Left ventricle myocardium inferior (tissue), 1 donor: ENCODE measurements around the gene SLC49A3. TPM values are rescaled to one million over a fixed set of nuclear protein-coding genes. Genes with fewer than 3 reads are reported as not detected.
"Not testable (repeated sequence)": the region's sequence is repeated elsewhere in the genome, so short reads cannot be mapped to it uniquely, and the experiment has no call there.

Experiments
- DNase-seq: peaks from one replicate; pipeline ENCODE4 v3.0.0-alpha.2; 2020
- H3K27ac ChIP-seq: fragments of 200-600 bp; replicated peaks from 2 replicates; pipeline ENCODE4 v1.8.0; 2021
- H3K27me3 ChIP-seq: fragments of 200-600 bp; 2 replicates; pipeline ENCODE4 v1.8.0; 2021; ENCODE audit warnings: low read depth
- H3K36me3 ChIP-seq: fragments of 200-600 bp; 2 replicates; pipeline ENCODE4 v1.8.0; 2021
- H3K4me1 ChIP-seq: fragments of 200-600 bp; 2 replicates; pipeline ENCODE4 v1.8.0; 2021
- H3K4me3 ChIP-seq: fragments of 200-600 bp; 2 replicates; pipeline ENCODE4 v1.8.0; 2021; ENCODE audit warnings: mild to moderate bottlenecking, moderate library complexity
- H3K9me3 ChIP-seq: fragments of 200-600 bp; replicated peaks from 2 replicates; pipeline ENCODE4 v1.8.0; 2021
- CTCF ChIP-seq: fragments of 200-600 bp; IDR thresholded peaks from 2 replicates; pipeline ENCODE4 v1.8.0; 2021; ENCODE audit warnings: antibody characterized with exemption, mild to moderate bottlenecking, borderline replicate concordance
- intact Hi-C: fragments of 100-400 bp; cut with micrococcal nuclease; formaldehyde crosslinking; loops from one replicate; pipeline ENCODE4 v1.11.0; 2022
- total RNA-seq: library from RNA; stranded (reverse); fragmentation: NEBNext Ultra II Directional; extraction: Animal tissue kit (Norgen Biotek cat#: 25700); gene quantifications from one replicate; pipeline ENCODE4 v1.2.1, GENCODE V29; 2021
- donor health status: DM: no; HTN: yes; CAD: no; lungs with severe emphysema.

SLC49A3 gene
- total RNA-seq, 1 donor from 2014 or later, result 12.0 TPM

- no peak for TF ChIP-seq CTCF
- intact Hi-C loops, result no loop called here
- no peak overlapping the region for H3K27ac ChIP-seq
- no peak overlapping the region for H3K4me3 ChIP-seq
- no peak for DNase-seq
- H3K36me3 ChIP-seq, result no peaks in the 10 kb centered on the region
- no peaks in the 10 kb centered on the region for H3K4me1 ChIP-seq
- H3K9me3 ChIP-seq, result peaks cover 12% of the 10 kb centered on the region
- peaks cover 71% of the 10 kb centered on the region for H3K27me3 ChIP-seq
Measured at GRCh38 chr4:636628-637159, 52.3 kb downstream of the SLC49A3 start.

- TF ChIP-seq CTCF, result no peak
- intact Hi-C loops, result no loop called here
- Histone ChIP-seq H3K9me3 (peaks cover 12% of the 10 kb centered on the region), H3K27me3 (peaks cover 67% of the 10 kb centered on the region), H3K4me1 (no peaks in the 10 kb centered on the region), H3K27ac (no peak overlapping the region), H3K4me3 (no peak overlapping the region), H3K36me3 (no peaks in the 10 kb centered on the region)
- no peak for DNase-seq
Measured at GRCh38 chr4:635851-636627, 52.9 kb downstream of the SLC49A3 start.

- H3K4me3 ChIP-seq, H3K36me3 ChIP-seq, intact Hi-C loops, H3K4me1 ChIP-seq, DNase-seq, H3K27ac ChIP-seq: not testable (repeated sequence)
- H3K27me3 ChIP-seq, result peaks cover 63% of the 10 kb centered on the region
- H3K9me3 ChIP-seq, result peaks cover 12% of the 10 kb centered on the region
Measured at GRCh38 chr4:635066-635835, 53.7 kb downstream of the SLC49A3 start.

- DNase-seq, result no peak
- intact Hi-C loops, result no loop called here
- Histone ChIP-seq H3K36me3 (no peaks in the 10 kb centered on the region), H3K4me1 (no peaks in the 10 kb centered on the region), H3K9me3 (peaks cover 12% of the 10 kb centered on the region), H3K27ac (no peak overlapping the region), H3K27me3 (peaks cover 63% of the 10 kb centered on the region), H3K4me3 (no peak overlapping the region)
- no peak for TF ChIP-seq CTCF
Measured at GRCh38 chr4:634599-634985, 54.4 kb downstream of the SLC49A3 start.

GRCh38 chr4:633976-634598 is 54.9 kb downstream of the SLC49A3 start:
- peaks cover 12% of the 10 kb centered on the region for H3K9me3 ChIP-seq
- H3K27me3 ChIP-seq, result peaks cover 63% of the 10 kb centered on the region
- H3K36me3 ChIP-seq, result no peaks in the 10 kb centered on the region
- DNase-seq, result no peak
- TF ChIP-seq CTCF, result no peak
- H3K4me3 ChIP-seq, result no peak overlapping the region
- no peaks in the 10 kb centered on the region for H3K4me1 ChIP-seq
- H3K27ac ChIP-seq, result no peak overlapping the region
- intact Hi-C loops, result no loop called here
